Testis (tissue), 3 donors: ENCODE data around the gene ZNF778. TPM values are rescaled to one million over a fixed set of nuclear protein-coding genes. Genes with fewer than 3 reads are reported as not detected.

Source experiments
- DNase-seq: peaks from one replicate; pipeline ENCODE4 v3.0.0-alpha.2; 2019
- H3K27ac ChIP-seq, 2 donors: fragments of 200-600 bp; sonication (generic); one replicate each; pipeline ENCODE4 v1.5.1; 2019
- H3K27me3 ChIP-seq: fragments of 200-600 bp; sonication (generic); one replicate; pipeline ENCODE4 v1.5.1; 2019
- H3K36me3 ChIP-seq: fragments of 200-600 bp; sonication (generic); one replicate; pipeline ENCODE4 v1.5.1; 2017; ENCODE audit warnings: low read depth; ENCODE audit errors: missing control alignments
- H3K4me1 ChIP-seq: fragments of 200-600 bp; sonication (generic); one replicate; pipeline ENCODE4 v1.5.1; 2019
- H3K4me3 ChIP-seq, 2 donors: fragments of 200-600 bp; sonication (generic); one replicate each; pipeline ENCODE4 v1.5.1; 2017 to 2019
- H3K9me3 ChIP-seq: fragments of 200-600 bp; sonication (generic); one replicate; pipeline ENCODE4 v1.5.1; 2017
- POLR2A ChIP-seq: fragments of 450-650 bp; IDR thresholded peaks from one replicate; pipeline ENCODE4 v1.6.1; 2017; ENCODE audit warnings: antibody characterized with exemption, mild to moderate bottlenecking, moderate library complexity
- WGBS, 2 donors: methylation state at CpG; one replicate each; pipeline ENCODE4 v1.1.5; 2018; 5-methylcytosine and 5-hydroxymethylcytosine counted together
- intact Hi-C: fragments of 100-400 bp; cut with DNase I; formaldehyde crosslinking; loops from one replicate; pipeline ENCODE4 v1.15.1; 2023; ENCODE audit warnings: low total_unique reads
- polyA plus RNA-seq: library from polyadenylated mRNA; stranded (reverse); fragments of 350-450 nt; fragmentation: Illumina TruSeq; extraction: RNeasy Lipid Tissue Mini Kit (QIAGEN cat#74804); gene quantifications from one replicate; pipeline ENCODE4 v1.2.3, GENCODE V29; 2014; ENCODE audit warnings: low read depth, low replicate concordance; ENCODE audit not compliant: insufficient read depth
- total RNA-seq, 2 donors: library from RNA; depleted of rRNA; stranded (reverse); fragments of >200 nt; gene quantifications; one replicate each; pipeline ENCODE4 v1.2.3, GENCODE V29; 2016
- TF ChIP-seq, protein P1 (sequence below), 3 experiments: fragments of 450-650 bp in 2 of 3; fragments of 200-600 bp in 1 of 3; sonication (generic) in 1 of 3; IDR thresholded peaks; one replicate each; pipeline ENCODE4 v1.5.1; 2016 to 2019; ENCODE audit warnings: antibody characterized with exemption in 3 of 3, mild to moderate bottlenecking in 2 of 3, moderate library complexity in 1 of 3

ZNF778 gene
- total and polyA plus RNA-seq, 3 donors from 2014 or later, result 21.0 to 32.9 (median 29.8) TPM

DNA sequence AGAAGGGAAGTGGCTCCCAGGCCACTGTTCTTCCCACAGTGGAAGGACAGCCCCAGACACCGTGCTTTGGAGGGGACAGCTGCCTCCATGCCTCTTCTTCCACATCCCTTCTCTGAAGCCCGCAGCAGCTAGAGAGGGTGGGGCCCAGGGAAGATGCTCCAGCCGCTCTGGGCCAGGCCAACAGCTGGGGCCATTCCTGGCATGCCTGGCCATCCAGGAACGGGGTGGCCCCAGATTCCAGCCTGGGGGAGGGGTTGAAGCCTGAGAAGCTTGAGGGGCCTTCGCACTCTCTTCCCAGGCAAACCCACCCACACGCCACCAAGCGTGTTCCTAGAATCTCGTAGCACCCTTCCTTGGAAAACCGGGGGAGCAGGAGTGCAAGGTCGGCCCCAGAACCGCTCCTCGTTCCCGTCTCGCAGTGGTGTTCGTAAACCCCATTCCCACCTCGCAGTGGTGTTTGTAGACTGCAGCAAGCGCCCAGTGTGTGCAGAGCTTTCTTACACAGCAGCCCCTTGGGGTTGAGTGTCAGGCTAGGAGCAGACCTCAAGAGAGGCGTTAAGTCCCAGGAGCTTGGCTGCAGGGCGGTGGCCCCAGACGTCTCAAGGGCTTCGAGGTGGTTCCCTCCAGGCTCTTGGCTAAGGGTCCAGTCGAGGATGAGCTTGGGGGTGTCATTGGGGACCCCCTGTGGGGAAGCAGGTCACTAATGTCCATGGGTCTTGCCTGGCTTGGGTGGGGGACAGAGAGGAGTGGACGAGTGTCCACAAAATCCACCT is 43.3 kb upstream of the ZNF778 start:
- no peak overlapping the region for H3K4me3 ChIP-seq
- H3K9me3 ChIP-seq, result no peaks in the 10 kb centered on the region
- no peak for TF ChIP-seq POLR2A
- TF ChIP-seq, protein P1, sequence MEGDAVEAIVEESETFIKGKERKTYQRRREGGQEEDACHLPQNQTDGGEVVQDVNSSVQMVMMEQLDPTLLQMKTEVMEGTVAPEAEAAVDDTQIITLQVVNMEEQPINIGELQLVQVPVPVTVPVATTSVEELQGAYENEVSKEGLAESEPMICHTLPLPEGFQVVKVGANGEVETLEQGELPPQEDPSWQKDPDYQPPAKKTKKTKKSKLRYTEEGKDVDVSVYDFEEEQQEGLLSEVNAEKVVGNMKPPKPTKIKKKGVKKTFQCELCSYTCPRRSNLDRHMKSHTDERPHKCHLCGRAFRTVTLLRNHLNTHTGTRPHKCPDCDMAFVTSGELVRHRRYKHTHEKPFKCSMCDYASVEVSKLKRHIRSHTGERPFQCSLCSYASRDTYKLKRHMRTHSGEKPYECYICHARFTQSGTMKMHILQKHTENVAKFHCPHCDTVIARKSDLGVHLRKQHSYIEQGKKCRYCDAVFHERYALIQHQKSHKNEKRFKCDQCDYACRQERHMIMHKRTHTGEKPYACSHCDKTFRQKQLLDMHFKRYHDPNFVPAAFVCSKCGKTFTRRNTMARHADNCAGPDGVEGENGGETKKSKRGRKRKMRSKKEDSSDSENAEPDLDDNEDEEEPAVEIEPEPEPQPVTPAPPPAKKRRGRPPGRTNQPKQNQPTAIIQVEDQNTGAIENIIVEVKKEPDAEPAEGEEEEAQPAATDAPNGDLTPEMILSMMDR (IDR thresholded peaks at IDR 0.05), result no peak
- H3K27me3 ChIP-seq, result no peaks in the 10 kb centered on the region
- WGBS, 2 donors, result 70 to 71% methylated on average over 16 to 23 of the region's 23 CpGs
- no peak for DNase-seq
- H3K4me1 ChIP-seq, result peaks cover 5% of the 10 kb centered on the region
- no peak overlapping the region for H3K27ac ChIP-seq
- no peaks in the 10 kb centered on the region for H3K36me3 ChIP-seq
- intact Hi-C loops, result no loop called here

DNA sequence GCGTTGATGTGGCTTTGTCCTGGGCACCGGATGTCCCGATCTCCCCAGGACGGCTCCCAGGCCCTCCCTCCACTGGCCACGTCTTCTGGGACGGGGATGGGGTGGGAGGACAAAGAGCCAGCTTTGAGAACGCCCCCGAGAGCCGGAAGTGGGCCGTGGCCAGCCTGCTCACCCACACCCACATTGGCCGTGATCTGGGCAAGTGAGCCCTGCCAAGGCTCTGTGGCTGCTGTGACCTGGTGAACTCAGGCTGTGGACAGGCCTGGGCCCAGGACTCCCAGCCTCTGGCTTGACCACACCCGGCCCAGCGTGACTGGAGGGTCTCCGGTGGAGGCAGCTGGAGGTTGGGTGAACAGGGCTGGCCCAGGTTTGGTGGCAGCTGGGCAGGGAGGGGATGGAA is 42.6 kb upstream of the ZNF778 start:
- 92 to 100% methylated on average over 1 to 14 of the region's 14 CpGs for WGBS, 2 donors
- Histone ChIP-seq H3K4me1 (peaks cover 5% of the 10 kb centered on the region), H3K27ac (no peak overlapping the region), H3K27me3 (no peaks in the 10 kb centered on the region), H3K4me3 (no peak overlapping the region), H3K9me3 (no peaks in the 10 kb centered on the region), H3K36me3 (no peaks in the 10 kb centered on the region)
- intact Hi-C loops, result no loop called here
- no peak for DNase-seq
- TF ChIP-seq POLR2A, result no peak
- TF ChIP-seq, protein P1 (IDR thresholded peaks at IDR 0.05), result no peak

DNA sequence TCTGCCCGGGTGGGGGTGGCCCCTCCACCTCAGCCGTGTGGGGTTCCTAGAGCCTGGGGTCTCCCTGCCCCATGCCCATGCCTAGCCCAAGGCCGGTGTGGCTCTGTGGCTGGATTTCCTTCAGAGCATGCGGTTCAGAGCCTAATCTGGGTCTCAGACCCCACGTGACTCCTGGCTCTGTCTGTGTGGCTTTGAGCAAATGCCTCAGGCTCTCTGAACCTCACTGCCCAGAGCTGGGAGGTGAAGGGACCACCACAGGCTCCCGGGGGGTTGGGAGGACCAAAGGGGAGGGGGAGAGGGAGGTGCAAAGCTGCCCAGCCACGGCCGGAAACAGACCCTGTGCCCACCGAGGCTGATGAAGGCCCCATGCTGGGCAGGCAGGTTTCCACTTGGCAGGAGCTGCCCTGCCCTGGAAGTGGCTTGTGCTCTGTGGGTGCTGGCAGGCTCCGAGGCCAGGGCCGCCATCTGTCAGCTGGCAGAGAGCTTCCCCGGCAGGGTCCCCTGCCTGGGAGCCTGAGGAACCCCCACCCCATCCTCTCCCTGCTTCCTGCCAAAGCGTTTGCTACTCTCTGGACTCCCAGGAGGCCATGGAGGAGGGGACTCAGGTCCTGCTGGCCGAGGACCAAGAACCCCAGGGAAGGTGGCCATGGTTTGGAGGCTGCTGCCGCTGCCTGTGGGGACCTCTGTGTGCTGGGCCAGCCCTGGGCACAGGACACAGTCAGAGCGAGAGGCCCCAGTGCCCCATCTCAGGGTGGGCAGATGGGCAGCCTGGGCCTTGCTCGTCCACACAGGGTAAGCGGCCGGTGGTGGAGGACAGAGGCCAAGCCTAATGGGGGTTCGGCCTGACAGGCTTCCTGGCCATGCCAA is 42.0 kb upstream of the ZNF778 start:
- DNase-seq, result no peak
- Histone ChIP-seq H3K27ac (no peak overlapping the region), H3K36me3 (no peaks in the 10 kb centered on the region), H3K27me3 (no peaks in the 10 kb centered on the region), H3K4me3 (no peak overlapping the region), H3K4me1 (peaks cover 5% of the 10 kb centered on the region), H3K9me3 (no peaks in the 10 kb centered on the region)
- intact Hi-C loops, result no loop called here
- 56 to 71% methylated on average over 5 to 15 of the region's 20 CpGs for WGBS, 2 donors
- TF ChIP-seq, protein P1 (IDR thresholded peaks at IDR 0.05), result no peak
- TF ChIP-seq POLR2A, result no peak

DNA sequence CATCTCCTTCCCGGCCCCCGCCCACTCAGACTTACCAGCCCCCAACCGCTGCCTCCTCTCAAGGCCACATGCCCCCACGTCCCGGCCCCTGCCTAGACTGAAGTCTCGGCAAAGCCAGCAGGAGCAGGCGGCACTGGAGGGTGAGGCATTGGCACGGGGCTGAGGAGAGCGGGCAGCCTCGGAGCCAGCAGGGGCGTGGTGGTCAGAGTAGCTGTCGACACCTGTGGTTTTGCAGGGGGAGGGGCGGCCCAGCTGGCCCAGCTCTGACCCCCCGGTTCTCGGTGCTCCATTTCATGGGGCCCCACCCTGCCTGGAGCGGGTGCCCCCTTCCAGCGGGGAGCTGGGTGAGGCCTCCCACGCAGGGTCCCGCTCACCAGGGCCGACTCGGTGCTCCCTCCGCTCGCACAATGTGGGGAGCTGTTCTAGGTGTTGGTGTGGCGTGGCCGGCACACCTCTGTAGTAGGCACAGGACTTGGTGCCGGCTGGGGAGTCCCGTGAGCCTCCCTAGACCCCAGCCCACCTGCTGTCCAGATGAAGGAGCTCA is 41.3 kb upstream of the ZNF778 start:
- H3K27me3 ChIP-seq, result no peaks in the 10 kb centered on the region
- no peak for DNase-seq
- H3K4me1 ChIP-seq, result no peaks in the 10 kb centered on the region

More for the DNA sequence above, 41.3 kb upstream of the ZNF778 start:
- intact Hi-C loops, result no loop called here
- Histone ChIP-seq H3K36me3 (no peaks in the 10 kb centered on the region), H3K4me3 (no peak overlapping the region), H3K27ac (no peak overlapping the region), H3K9me3 (no peaks in the 10 kb centered on the region)
- WGBS, 2 donors, result 73 to 78% methylated on average over 11 to 23 of the region's 27 CpGs
- TF ChIP-seq, protein P1 (IDR thresholded peaks at IDR 0.05), result no peak
- TF ChIP-seq POLR2A, result no peak
